Measurements from ENCODE around the gene HRCT1.

HRCT1 gene

DNA sequence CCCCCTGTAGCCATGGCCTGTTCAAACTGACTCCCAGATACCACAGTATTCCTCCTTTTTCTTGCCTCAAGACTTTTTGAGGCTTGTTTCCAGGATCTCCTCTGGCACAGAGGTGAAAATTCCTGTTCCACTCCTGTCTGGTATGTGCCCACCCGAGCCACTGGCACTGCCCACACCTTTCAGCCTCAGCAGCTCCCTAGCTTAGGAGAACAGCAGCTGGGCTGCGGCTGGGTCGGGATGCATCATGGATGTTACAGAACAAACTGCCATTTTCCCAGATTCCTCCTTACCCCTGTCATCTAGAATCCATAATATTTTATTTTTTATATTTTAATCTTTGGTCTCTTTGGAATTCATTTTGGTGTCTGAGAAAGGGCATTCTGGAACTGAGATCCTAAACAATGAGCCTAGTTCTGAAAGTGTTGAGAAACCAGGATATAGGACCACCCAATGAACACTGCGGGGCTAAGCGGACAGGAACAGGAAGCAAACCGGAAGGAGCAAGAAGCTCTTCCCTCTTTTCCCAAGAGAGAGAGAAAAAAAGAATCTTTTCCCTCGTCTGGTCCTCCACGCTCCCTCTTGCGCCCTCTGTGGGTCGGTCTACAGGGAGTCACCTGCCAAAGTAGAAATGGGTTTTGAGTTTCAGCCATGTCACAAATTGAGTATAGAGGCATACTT lies 39.5 kb downstream of the HRCT1 start:
- DNase-seq = peak; percentile 73 to 85

DNA sequence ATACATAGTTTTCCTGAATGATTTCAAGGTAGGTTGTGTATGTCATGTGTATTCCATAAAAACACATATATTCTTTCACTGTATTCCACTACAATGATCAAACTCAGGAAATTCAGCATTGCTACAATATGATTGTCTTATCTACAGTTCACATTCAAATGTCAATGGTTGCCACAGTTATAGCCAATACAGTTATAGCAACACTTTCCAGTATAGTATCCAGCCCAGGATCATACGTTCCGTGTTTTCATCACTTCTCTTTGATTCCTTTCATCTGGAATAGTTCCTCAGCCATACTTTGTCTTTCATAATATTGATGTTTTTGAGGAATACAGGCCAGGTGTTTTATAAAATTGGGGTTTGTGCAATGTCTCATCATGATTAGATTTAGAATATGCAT lies 42.4 kb downstream of the HRCT1 start:
- DNase-seq = no peak

DNA sequence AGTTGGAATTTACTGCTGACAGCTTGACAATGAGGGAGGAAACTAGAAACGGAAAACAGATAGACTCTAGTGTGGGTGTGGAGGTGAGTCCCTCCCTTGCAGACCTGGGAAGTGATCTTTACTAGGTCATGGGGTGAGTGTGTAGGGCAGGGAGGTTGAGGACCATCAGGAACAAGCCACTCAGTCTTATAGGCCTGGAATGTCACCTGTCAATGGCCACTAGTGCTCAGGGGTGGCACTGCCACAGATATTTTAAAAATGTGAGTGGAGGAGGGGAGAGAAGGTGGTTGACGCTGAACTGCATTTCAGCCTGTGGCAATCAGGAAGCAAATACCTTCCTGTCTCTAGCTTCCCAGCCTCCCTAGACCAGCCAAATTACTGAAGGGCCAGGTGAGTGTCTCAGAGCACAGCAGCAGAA lies 42.9 kb downstream of the HRCT1 start:
- no peak for DNase-seq

DNA sequence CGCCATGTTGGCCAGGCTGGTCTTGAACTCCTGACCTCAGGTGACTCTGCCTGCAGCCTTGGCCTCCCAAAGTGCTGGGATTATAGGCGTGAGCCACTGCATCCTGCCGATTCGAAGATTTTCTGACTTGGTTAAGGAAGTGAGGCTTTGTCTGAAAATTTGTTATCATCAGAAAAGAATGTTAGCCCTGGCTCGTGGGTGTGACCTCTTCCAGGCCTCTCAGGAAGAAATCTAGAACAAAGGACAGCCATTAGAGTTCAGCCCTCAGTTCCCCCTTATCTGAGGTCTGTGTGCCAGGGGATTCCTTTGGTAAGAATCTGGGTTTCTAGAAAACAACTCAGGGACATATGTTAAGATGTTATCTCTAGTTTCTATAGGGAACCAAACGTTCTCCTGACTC lies 45.7 kb downstream of the HRCT1 start:
- no peak for DNase-seq

DNA sequence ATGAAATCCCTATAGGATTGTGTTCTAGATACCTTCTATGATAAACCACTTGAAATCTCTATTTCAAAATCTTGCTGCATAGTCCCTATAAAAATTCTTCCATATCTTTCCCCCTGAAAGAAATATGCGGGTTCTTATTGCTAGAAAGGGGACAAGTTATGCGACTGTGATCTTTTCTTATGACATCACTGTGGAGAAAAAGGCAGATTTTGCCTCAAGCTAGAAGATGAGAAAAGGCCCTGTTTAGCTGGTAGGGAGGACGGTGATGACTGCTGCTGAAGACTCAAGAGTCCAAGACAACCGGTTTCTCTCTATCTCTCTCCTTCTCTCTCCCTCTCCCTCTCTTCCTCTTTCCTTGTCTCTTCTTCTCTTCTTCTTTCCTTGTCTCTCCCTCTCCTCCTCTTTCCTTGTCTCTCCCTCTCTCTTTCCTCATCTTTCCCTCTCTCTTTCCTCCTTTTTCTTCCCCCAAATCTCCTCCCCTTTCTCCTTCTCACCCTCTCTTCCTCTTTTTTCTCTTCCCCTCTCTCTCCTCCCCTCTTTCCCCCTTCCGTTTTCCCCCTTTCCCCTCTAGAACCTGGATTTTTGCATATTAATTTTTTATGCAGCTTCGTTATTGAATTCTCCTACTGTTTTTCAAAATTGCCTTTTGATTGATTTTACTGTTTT lies 46.7 kb downstream of the HRCT1 start:
- no peak for DNase-seq

DNA sequence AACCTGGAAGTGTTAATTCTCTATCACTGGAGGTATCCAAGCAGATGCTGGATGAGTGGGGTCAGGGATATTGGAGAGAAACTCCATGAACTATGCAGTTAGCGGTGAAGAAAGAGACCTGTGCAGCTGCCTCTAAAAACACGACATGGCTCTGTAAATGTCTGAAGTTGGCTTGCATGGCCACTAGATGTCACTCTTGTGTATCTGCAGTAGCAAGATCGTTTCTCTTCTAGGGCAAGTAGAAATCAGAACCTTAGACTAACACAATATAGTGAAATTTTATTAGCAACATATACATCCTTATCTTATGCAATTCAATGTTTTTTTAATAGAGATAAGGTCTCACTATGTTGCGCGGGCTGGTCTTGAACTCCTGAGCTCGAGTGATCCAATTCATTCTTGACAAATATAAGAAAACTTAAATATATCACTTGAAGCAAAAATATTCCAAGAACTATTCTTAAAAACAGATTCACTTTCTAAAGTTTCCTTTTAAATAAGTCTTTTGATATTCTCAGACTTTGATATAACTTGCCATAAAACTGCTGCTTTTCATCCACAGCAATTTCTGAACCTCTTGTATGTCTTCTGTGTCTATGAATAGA lies 49.0 kb downstream of the HRCT1 start:
- peak; percentile 84 to 94 for DNase-seq

DNA sequence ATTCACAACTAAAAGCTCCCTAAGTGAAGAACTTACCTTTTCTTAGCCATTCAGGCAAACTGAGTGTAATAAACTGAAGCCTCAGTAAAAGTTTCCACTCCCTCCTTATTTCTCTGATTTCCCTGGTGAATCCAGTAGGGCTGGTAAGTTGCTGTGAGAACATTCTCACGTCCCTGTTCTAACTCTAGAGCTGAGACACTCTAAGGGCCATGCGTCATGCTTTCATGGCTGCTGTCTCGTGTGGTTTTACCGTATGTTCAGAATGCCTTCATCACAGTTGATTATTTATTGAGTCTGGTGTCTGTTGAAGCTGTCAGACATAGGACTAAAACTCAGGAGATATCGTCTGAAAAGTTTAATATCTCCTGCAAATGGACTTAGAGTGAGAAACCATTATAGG lies 50.6 kb downstream of the HRCT1 start:
- DNase-seq = no peak

Data from Kasumi-1 (cell line).